Spleen (tissue), 11 donors: ENCODE results near the gene SIGLEC11. TPM values are rescaled to one million over a fixed set of nuclear protein-coding genes. Genes with fewer than 3 reads are reported as not detected.

Experiments
- DNase-seq: peaks from one replicate; pipeline ENCODE4 v3.0.0-alpha.2; 2020
- H3K27ac ChIP-seq, 8 donors: fragments of 200-600 bp; sonication (generic) in 7 of 8; 1 replicate in 4 of 8; 2 replicates in 4 of 8; pipeline versions ENCODE4 v1.5.0 to v1.8.0; 2016 to 2021; ENCODE audit warnings: inconsistent platforms in 4 of 8, mild to moderate bottlenecking in 4 of 8, moderate library complexity in 1 of 8
- H3K27me3 ChIP-seq, 7 donors: fragments of 200-600 bp; sonication (generic) in 6 of 7; replicated peaks in 1 of 7; 1 replicate in 4 of 7; 2 replicates in 3 of 7; pipeline versions ENCODE4 v1.5.0 to v1.8.0; 2016 to 2021; ENCODE audit warnings: inconsistent platforms in 3 of 7, mild to moderate bottlenecking in 1 of 7
- H3K36me3 ChIP-seq, 6 donors: fragments of 200-600 bp; sonication (generic) in 5 of 6; 1 replicate in 4 of 6; 2 replicates in 2 of 6; pipeline versions ENCODE4 v1.5.0 to v1.8.0; 2016 to 2021; ENCODE audit warnings: inconsistent platforms in 2 of 6
- H3K4me1 ChIP-seq, 6 donors: fragments of 200-600 bp; sonication (generic) in 5 of 6; 1 replicate in 3 of 6; 2 replicates in 3 of 6; pipeline versions ENCODE4 v1.5.0 to v1.8.0; 2016 to 2021; ENCODE audit warnings: inconsistent platforms in 3 of 6
- H3K4me3 ChIP-seq, 8 donors: fragments of 200-600 bp; sonication (generic) in 7 of 8; 1 replicate in 4 of 8; 2 replicates in 4 of 8; pipeline versions ENCODE4 v1.5.0 to v1.8.0; 2016 to 2021; ENCODE audit warnings: inconsistent platforms in 4 of 8, mild to moderate bottlenecking in 4 of 8, moderate library complexity in 2 of 8
- H3K9me3 ChIP-seq, 8 donors: fragments of 200-600 bp; sonication (generic) in 7 of 8; 1 replicate in 4 of 8; 2 replicates in 4 of 8; pipeline versions ENCODE4 v1.5.0 to v1.8.0; 2016 to 2021; ENCODE audit warnings: inconsistent platforms in 4 of 8
- POLR2A ChIP-seq, 3 donors: fragments of 450-650 bp; IDR thresholded peaks; one replicate each; pipeline ENCODE4 v1.5.1; 2017; ENCODE audit warnings: antibody characterized with exemption in 3 of 3, mild to moderate bottlenecking in 1 of 3
- POLR2AphosphoS5 ChIP-seq, 3 donors: sonication (generic); formaldehyde crosslinking; IDR thresholded peaks; one replicate each; pipeline ENCODE4 v1.5.1; 2017; ENCODE audit warnings: antibody characterized with exemption in 3 of 3
- WGBS, 5 donors: extraction: QIAGEN DNeasy Blood & Tissue Kit in 3 of 5; methylation state at CpG; one replicate each; pipeline versions ENCODE4 v1.1.5 to v1.1.7; 2013 to 2018; 5-methylcytosine and 5-hydroxymethylcytosine counted together
- intact Hi-C: fragments of 100-400 bp; cut with DNase I; formaldehyde crosslinking; loops from one replicate; pipeline ENCODE4 v1.15.0; 2023; ENCODE audit warnings: low total_unique reads
- polyA plus RNA-seq, 3 donors: library from polyadenylated mRNA; stranded (reverse); fragments of 200-250 nt; gene quantifications; one replicate each; pipeline ENCODE4 v1.2.1, GENCODE V29; 2013
- total RNA-seq, 7 donors: library from RNA; depleted of rRNA in 3 of 7; stranded (reverse); fragments of >200 nt in 3 of 7; fragmentation: NEBNext Ultra II Directional in 4 of 7; extraction: Animal tissue kit (Norgen Biotek cat#: 25700) in 4 of 7; gene quantifications; one replicate each; pipeline versions ENCODE4 v1.1.0 to v1.2.1, GENCODE V29; 2016 to 2021
- TF ChIP-seq, protein P1 (sequence below), 11 experiments: fragments of 200-600 bp in 7 of 11; fragments of 450-650 bp in 4 of 11; sonication (generic) in 4 of 11; IDR thresholded peaks in 8 of 11; conservative IDR thresholded peaks in 3 of 11; 1 replicate in 7 of 11; 2 replicates in 4 of 11; pipeline versions ENCODE4 v1.4.0 to v1.8.0; 2016 to 2021; ENCODE audit warnings: antibody characterized with exemption in 11 of 11, inconsistent platforms in 4 of 11, mild to moderate bottlenecking in 1 of 11
- donor health status: healthy with polysubstance abuse.
- donor health status: DM: no; HTN: no; CAD: no; lungs with moderate emphysema.
- donor health status: DM: no; HTN: no; CAD: no.
- donor health status: Bipolar disorder and iron deficiency.
- donor health status: healthy.
- donor health status: DM: no; HTN: no; CAD: no.
- donor health status: DM: yes; HTN: yes; CAD: no.

The SIGLEC11 gene
- total and polyA plus RNA-seq, 10 donors = 2.2 to 97.5 (median 40.1) TPM

DNA sequence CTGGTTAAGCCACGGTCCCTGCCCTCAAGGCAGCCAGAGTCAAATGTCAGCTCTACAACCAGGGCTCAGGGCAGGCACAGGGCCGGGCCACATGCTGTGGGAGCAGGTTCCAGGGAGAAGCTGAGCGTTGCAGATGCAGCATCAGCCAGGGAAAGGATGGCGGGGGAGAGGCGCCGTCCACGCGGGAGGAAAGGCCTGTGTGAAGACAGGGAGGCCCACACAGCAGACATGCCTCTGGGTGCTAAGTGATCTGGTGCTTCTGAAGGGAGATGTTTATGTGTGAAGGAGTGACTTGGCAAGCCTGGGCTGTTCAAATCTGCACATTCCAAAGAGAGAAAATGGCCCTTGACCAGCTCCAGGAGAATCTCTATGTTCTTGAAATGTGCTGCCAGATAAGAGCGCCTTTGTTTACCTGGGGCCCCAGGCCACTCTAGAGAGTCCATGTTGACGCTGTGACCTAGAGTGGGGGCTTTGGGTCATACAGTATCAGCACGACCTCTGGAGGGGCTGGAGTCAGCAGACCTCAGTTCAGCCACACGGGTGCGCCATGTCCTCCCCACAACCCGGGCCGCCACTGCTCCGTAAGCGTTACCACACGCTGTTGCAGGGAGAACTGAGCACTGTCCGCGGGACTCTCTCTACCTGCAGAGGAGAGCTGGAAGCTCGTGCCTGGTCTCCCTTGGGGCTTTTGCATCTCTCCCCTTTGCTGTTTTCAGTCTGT lies 47.8 kb downstream of the SIGLEC11 start:
- H3K4me1 ChIP-seq = peaks cover 20 to 74% (median 45%) of the 10 kb centered on the region in 6 donors
- H3K27me3 ChIP-seq = no peaks in the 10 kb centered on the region
- no peak for DNase-seq
- peak overlapping the region in 5 of 8 donors; percentile 7 to 67 (median 19) for H3K27ac ChIP-seq
- no peak overlapping the region for H3K4me3 ChIP-seq
- WGBS, 5 donors = 76 to 85% (median 84%) methylated on average over 19 to 21 of the region's 21 CpGs
- intact Hi-C loops = no loop called here
- TF ChIP-seq POLR2AphosphoS5 (IDR thresholded peaks at IDR 0.05) (peak in 2 of 3 donors; percentile 49 to 61), POLR2A (IDR thresholded peaks at IDR 0.05) (no peak)
- TF ChIP-seq, protein P1, sequence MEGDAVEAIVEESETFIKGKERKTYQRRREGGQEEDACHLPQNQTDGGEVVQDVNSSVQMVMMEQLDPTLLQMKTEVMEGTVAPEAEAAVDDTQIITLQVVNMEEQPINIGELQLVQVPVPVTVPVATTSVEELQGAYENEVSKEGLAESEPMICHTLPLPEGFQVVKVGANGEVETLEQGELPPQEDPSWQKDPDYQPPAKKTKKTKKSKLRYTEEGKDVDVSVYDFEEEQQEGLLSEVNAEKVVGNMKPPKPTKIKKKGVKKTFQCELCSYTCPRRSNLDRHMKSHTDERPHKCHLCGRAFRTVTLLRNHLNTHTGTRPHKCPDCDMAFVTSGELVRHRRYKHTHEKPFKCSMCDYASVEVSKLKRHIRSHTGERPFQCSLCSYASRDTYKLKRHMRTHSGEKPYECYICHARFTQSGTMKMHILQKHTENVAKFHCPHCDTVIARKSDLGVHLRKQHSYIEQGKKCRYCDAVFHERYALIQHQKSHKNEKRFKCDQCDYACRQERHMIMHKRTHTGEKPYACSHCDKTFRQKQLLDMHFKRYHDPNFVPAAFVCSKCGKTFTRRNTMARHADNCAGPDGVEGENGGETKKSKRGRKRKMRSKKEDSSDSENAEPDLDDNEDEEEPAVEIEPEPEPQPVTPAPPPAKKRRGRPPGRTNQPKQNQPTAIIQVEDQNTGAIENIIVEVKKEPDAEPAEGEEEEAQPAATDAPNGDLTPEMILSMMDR (IDR thresholded peaks at IDR 0.05 in 8 of 11, conservative IDR thresholded peaks at IDR 0.05 in 3 of 11) = peak in 1 of 11 experiments; percentile 9
- peaks cover 0 to 91% (median 42%) of the 10 kb centered on the region in 6 donors for H3K36me3 ChIP-seq
- no peaks in the 10 kb centered on the region for H3K9me3 ChIP-seq

DNA sequence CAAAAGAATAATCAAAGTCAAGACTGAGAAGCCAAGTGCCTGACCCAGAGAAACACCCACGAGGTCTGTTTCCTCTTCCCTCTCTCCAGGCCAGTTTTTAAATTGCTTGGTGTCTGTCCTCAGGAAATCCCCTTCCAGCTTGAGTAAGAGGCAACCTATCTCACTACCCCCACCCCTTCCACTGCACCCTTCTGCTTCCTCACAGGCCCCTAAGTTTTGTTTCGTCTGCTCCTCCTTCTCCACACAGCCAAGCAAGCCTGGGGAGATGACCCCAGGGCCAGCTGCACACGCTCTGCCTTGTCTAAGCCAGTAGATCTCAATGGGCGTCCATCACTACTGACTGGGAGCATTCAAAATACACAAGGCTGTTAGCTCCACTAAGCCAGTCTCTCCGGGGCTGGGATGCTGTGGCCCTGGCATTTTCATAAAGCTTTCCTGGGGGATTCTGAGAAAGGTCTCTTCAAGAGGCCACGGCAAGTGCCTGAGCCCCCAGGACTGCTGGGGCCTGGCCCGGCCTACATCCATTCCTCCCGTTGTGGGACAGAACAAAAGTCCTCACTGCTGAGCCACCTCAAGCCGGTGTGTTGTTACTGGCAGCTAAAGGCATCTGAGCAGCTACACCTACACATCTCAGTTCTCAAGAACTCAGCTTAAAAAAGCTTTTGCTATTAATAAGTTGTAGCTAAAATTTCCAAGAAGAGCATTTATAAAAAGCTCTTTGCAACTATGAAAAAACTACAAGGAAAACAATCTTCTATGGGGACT lies 49.4 kb downstream of the SIGLEC11 start:
- WGBS, 5 donors = 37 to 54% (median 41%) methylated on average over 8 to 9 of the region's 9 CpGs
- no peak overlapping the region for H3K4me3 ChIP-seq
- H3K27me3 ChIP-seq = no peaks in the 10 kb centered on the region
- intact Hi-C loops = no loop called here
- H3K27ac ChIP-seq = peak overlapping the region in 7 of 8 donors; percentile 51 to 80 (median 66)
- TF ChIP-seq, protein P1 (IDR thresholded peaks at IDR 0.05 in 8 of 11, conservative IDR thresholded peaks at IDR 0.05 in 3 of 11) = no peak
- TF ChIP-seq POLR2AphosphoS5 (IDR thresholded peaks at IDR 0.05) = peak in 1 of 3 donors; percentile 29
- H3K4me1 ChIP-seq = peaks cover 20 to 67% (median 41%) of the 10 kb centered on the region in 6 donors
- H3K9me3 ChIP-seq = no peaks in the 10 kb centered on the region
- no peak for DNase-seq
- H3K36me3 ChIP-seq = peaks cover 0 to 91% (median 42%) of the 10 kb centered on the region in 6 donors

- Histone ChIP-seq H3K27ac (peak overlapping the region in 6 of 8 donors; percentile 9 to 80 (median 64)), H3K9me3 (no peaks in the 10 kb centered on the region), H3K27me3 (no peaks in the 10 kb centered on the region), H3K4me3 (no peak overlapping the region), H3K36me3 (peaks cover 0 to 90% (median 36%) of the 10 kb centered on the region in 6 donors), H3K4me1 (peaks cover 20 to 78% (median 47%) of the 10 kb centered on the region in 6 donors)
- DNase-seq = no peak
- WGBS, 5 donors = 90 to 100% (median 95%) methylated on average over 2 to 5 of the region's 5 CpGs
- TF ChIP-seq, protein P1 (IDR thresholded peaks at IDR 0.05 in 8 of 11, conservative IDR thresholded peaks at IDR 0.05 in 3 of 11) = no peak
- TF ChIP-seq POLR2A (IDR thresholded peaks at IDR 0.05) (no peak), POLR2AphosphoS5 (IDR thresholded peaks at IDR 0.05) (no peak)
- intact Hi-C loops = no loop called here
Measured at GRCh38 chr19:49910179-49910578, 50.8 kb downstream of the SIGLEC11 start.
